Stimulated activated memory B cell treated with anti-CD40 and anti-IgM and Interleukin-4, amounts not matched to agents 10 μg/mL and 1 μg/mL and 100 μg/mL, for 72 hours (primary cell): Measurements from ENCODE around the gene MBLAC1.

Source experiments
- ATAC-seq: fragments of 150-1000 bp; cut with Tn5 transposase; 2 replicates; pipeline ENCODE4 v1.10.0; 2021
- H3K27ac Mint-ChIP-seq: one replicate; pipeline ENCODE4 v1.8.0; 2022; ENCODE audit warnings: mild to moderate bottlenecking, mixed read lengths
- H3K27me3 Mint-ChIP-seq: one replicate; pipeline ENCODE4 v1.8.0; 2022; ENCODE audit warnings: mixed read lengths
- H3K36me3 Mint-ChIP-seq: one replicate; pipeline ENCODE4 v1.8.0; 2022; ENCODE audit warnings: mixed read lengths
- H3K4me1 Mint-ChIP-seq: one replicate; pipeline ENCODE4 v1.8.0; 2022; ENCODE audit warnings: mixed read lengths
- H3K4me3 Mint-ChIP-seq: one replicate; pipeline ENCODE4 v1.8.0; 2022; ENCODE audit warnings: mild to moderate bottlenecking, moderate library complexity, mixed read lengths
- H3K9me3 Mint-ChIP-seq: one replicate; pipeline ENCODE4 v1.8.0; 2022; ENCODE audit warnings: mixed read lengths

MBLAC1 gene

GRCh38 chr7:100107890-100108289 lies 18.9 kb upstream of the MBLAC1 start:
- ATAC-seq = no peak
- Mint-ChIP-seq H3K27me3 (no peaks in the 10 kb centered on the region), H3K27ac (no peak overlapping the region), H3K36me3 (peaks cover 65% of the 10 kb centered on the region), H3K9me3 (no peaks in the 10 kb centered on the region), H3K4me3 (no peak overlapping the region), H3K4me1 (peaks cover 7% of the 10 kb centered on the region)

- H3K9me3 Mint-ChIP-seq = no peaks in the 10 kb centered on the region
- ATAC-seq = no peak
- peaks cover 69% of the 10 kb centered on the region for H3K36me3 Mint-ChIP-seq
- no peaks in the 10 kb centered on the region for H3K27me3 Mint-ChIP-seq
- H3K4me1 Mint-ChIP-seq = peaks cover 5% of the 10 kb centered on the region
- no peak overlapping the region for H3K27ac Mint-ChIP-seq
- H3K4me3 Mint-ChIP-seq = no peak overlapping the region
These were observed 17.1 kb upstream of the MBLAC1 start for GRCh38 chr7:100109521-100110163.

- H3K4me3 Mint-ChIP-seq = no peak overlapping the region
- H3K9me3 Mint-ChIP-seq = no peaks in the 10 kb centered on the region
- peaks cover 5% of the 10 kb centered on the region for H3K4me1 Mint-ChIP-seq
- H3K36me3 Mint-ChIP-seq = peaks cover 55% of the 10 kb centered on the region
- no peak overlapping the region for H3K27ac Mint-ChIP-seq
- no peak for ATAC-seq
- no peaks in the 10 kb centered on the region for H3K27me3 Mint-ChIP-seq
These were observed 15.6 kb upstream of the MBLAC1 start for GRCh38 chr7:100111156-100111555.

- Mint-ChIP-seq H3K36me3 (peaks cover 51% of the 10 kb centered on the region), H3K9me3 (no peaks in the 10 kb centered on the region), H3K4me3 (no peak overlapping the region), H3K4me1 (peaks cover 5% of the 10 kb centered on the region), H3K27me3 (no peaks in the 10 kb centered on the region), H3K27ac (no peak overlapping the region)
- no peak for ATAC-seq
These were observed 14.9 kb upstream of the MBLAC1 start for GRCh38 chr7:100111914-100112313.

- ATAC-seq = no peak
- no peaks in the 10 kb centered on the region for H3K9me3 Mint-ChIP-seq
- H3K36me3 Mint-ChIP-seq = peaks cover 34% of the 10 kb centered on the region
- peaks cover 23% of the 10 kb centered on the region for H3K4me1 Mint-ChIP-seq
- H3K27ac Mint-ChIP-seq = no peak overlapping the region
- H3K4me3 Mint-ChIP-seq = no peak overlapping the region
- no peaks in the 10 kb centered on the region for H3K27me3 Mint-ChIP-seq
These were observed 11.7 kb upstream of the MBLAC1 start for GRCh38 chr7:100115026-100115425.

GRCh38 chr7:100118388-100119071 lies 8.2 kb upstream of the MBLAC1 start:
- Mint-ChIP-seq H3K27me3 (no peaks in the 10 kb centered on the region), H3K4me3 (peak overlapping the region; percentile 99), H3K4me1 (peaks cover 31% of the 10 kb centered on the region), H3K9me3 (no peaks in the 10 kb centered on the region), H3K36me3 (peaks cover 6% of the 10 kb centered on the region), H3K27ac (peak overlapping the region; percentile 97)
- no peak for ATAC-seq

GRCh38 chr7:100119072-100119969 lies 7.4 kb upstream of the MBLAC1 start, which contains the start of the genes CNPY4 and TAF6:
TSS of gene CNPY4 (plus strand) at chr7:100119634. CDS start at chr7:100119745, 111 bp downstream.
TSS of gene TAF6 (minus strand) at chr7:100119358. CDS start at chr7:100114209, 5,149 bp downstream.
- Mint-ChIP-seq H3K4me1 (peaks cover 28% of the 10 kb centered on the region), H3K27ac (peak within 1 kb of the TSS; percentile 97), H3K4me3 (peak within 1 kb of the TSS; percentile 99), H3K36me3 (no peaks in the 10 kb centered on the region), H3K27me3 (no peaks in the 10 kb centered on the region), H3K9me3 (no peaks in the 10 kb centered on the region)
- peak; percentile 91 for ATAC-seq

- H3K4me1 Mint-ChIP-seq = peaks cover 36% of the 10 kb centered on the region
- H3K9me3 Mint-ChIP-seq = no peaks in the 10 kb centered on the region
- H3K36me3 Mint-ChIP-seq = no peaks in the 10 kb centered on the region
- H3K4me3 Mint-ChIP-seq = peak overlapping the region; percentile 99
- H3K27me3 Mint-ChIP-seq = no peaks in the 10 kb centered on the region
- peak; percentile 69 for ATAC-seq
- peak overlapping the region; percentile 97 for H3K27ac Mint-ChIP-seq
These were observed 6.6 kb upstream of the MBLAC1 start for GRCh38 chr7:100119970-100120732.

GRCh38 chr7:100120733-100121036 lies 6.1 kb upstream of the MBLAC1 start:
- Mint-ChIP-seq H3K9me3 (no peaks in the 10 kb centered on the region), H3K36me3 (no peaks in the 10 kb centered on the region), H3K4me3 (peak overlapping the region; percentile 99), H3K27ac (no peak overlapping the region), H3K4me1 (peaks cover 39% of the 10 kb centered on the region), H3K27me3 (no peaks in the 10 kb centered on the region)
- ATAC-seq = no peak

- H3K27ac Mint-ChIP-seq = no peak overlapping the region
- no peaks in the 10 kb centered on the region for H3K9me3 Mint-ChIP-seq
- no peaks in the 10 kb centered on the region for H3K27me3 Mint-ChIP-seq
- H3K36me3 Mint-ChIP-seq = no peaks in the 10 kb centered on the region
- peaks cover 47% of the 10 kb centered on the region for H3K4me1 Mint-ChIP-seq
- H3K4me3 Mint-ChIP-seq = no peak overlapping the region
- no peak for ATAC-seq
These were observed 4.7 kb upstream of the MBLAC1 start for GRCh38 chr7:100122067-100122466.

- Mint-ChIP-seq H3K4me1 (peaks cover 47% of the 10 kb centered on the region), H3K27ac (no peak overlapping the region), H3K4me3 (no peak overlapping the region), H3K9me3 (no peaks in the 10 kb centered on the region), H3K27me3 (no peaks in the 10 kb centered on the region), H3K36me3 (no peaks in the 10 kb centered on the region)
- ATAC-seq = no peak
These were observed 4.2 kb upstream of the MBLAC1 start for GRCh38 chr7:100122568-100122967.

GRCh38 chr7:100124301-100125230 lies 2.2 kb upstream of the MBLAC1 start:
- H3K27ac Mint-ChIP-seq = peak overlapping the region; percentile 98
- peak overlapping the region; percentile 1 for H3K4me3 Mint-ChIP-seq
- H3K4me1 Mint-ChIP-seq = peaks cover 41% of the 10 kb centered on the region
- H3K36me3 Mint-ChIP-seq = no peaks in the 10 kb centered on the region
- H3K27me3 Mint-ChIP-seq = no peaks in the 10 kb centered on the region
- no peaks in the 10 kb centered on the region for H3K9me3 Mint-ChIP-seq
- ATAC-seq = no peak

GRCh38 chr7:100126239-100126930 lies 382 bp upstream of the MBLAC1 start:
- H3K4me1 Mint-ChIP-seq = peaks cover 35% of the 10 kb centered on the region
- H3K27ac Mint-ChIP-seq = peak overlapping the region; percentile 98
- H3K36me3 Mint-ChIP-seq = no peaks in the 10 kb centered on the region
- no peaks in the 10 kb centered on the region for H3K27me3 Mint-ChIP-seq
- ATAC-seq = no peak
- H3K9me3 Mint-ChIP-seq = no peaks in the 10 kb centered on the region
- H3K4me3 Mint-ChIP-seq = peak overlapping the region; percentile 99
